Neural progenitor cell (in vitro differentiated cells): ENCODE measurements around the gene KIAA1210. TPM values are rescaled to one million over a fixed set of nuclear protein-coding genes. Genes with fewer than 3 reads are reported as not detected.

Experiments used
- DNase-seq: peaks from one replicate; pipeline ENCODE4 v3.0.0-alpha.2; 2016; ENCODE audit warnings: low spot score
- H2AFZ ChIP-seq: fragments of 200-600 bp; sonication (generic); replicated peaks from 2 replicates; pipeline ENCODE4 v1.6.1; 2016; ENCODE audit warnings: antibody characterized with exemption
- H3F3A ChIP-seq: fragments of 200-600 bp; sonication (generic); 2 replicates; pipeline ENCODE4 v1.6.1; 2016; ENCODE audit warnings: antibody characterized with exemption, low read depth
- H3K27ac ChIP-seq: fragments of 200-600 bp; sonication (generic); 2 replicates; pipeline ENCODE4 v1.5.1; 2016; ENCODE audit warnings: mild to moderate bottlenecking
- H3K27me3 ChIP-seq: fragments of 200-600 bp; sonication (generic); 2 replicates; pipeline ENCODE4 v1.6.1; 2016; ENCODE audit warnings: mild to moderate bottlenecking, moderate library complexity
- H3K36me3 ChIP-seq: fragments of 200-600 bp; sonication (generic); 2 replicates; pipeline ENCODE4 v1.5.1; 2016
- H3K4me1 ChIP-seq: fragments of 200-600 bp; sonication (generic); 2 replicates; pipeline ENCODE4 v1.6.1; 2016; ENCODE audit warnings: mixed run types
- H3K4me2 ChIP-seq: fragments of 200-600 bp; sonication (generic); 2 replicates; pipeline ENCODE4 v1.6.1; 2016
- H3K4me3 ChIP-seq: fragments of 200-600 bp; sonication (generic); 2 replicates; pipeline ENCODE4 v1.5.1; 2016
- H3K79me2 ChIP-seq: fragments of 200-600 bp; sonication (generic); 2 replicates; pipeline ENCODE4 v1.6.1; 2016; ENCODE audit warnings: low read depth
- H3K9ac ChIP-seq: fragments of 200-600 bp; sonication (generic); 2 replicates; pipeline ENCODE4 v1.6.1; 2016
- H3K9me3 ChIP-seq: fragments of 200-600 bp; sonication (generic); 2 replicates; pipeline ENCODE4 v1.5.1; 2016; ENCODE audit warnings: low read depth
- H4K20me1 ChIP-seq: fragments of 200-600 bp; sonication (generic); 2 replicates; pipeline ENCODE4 v1.6.1; 2016; ENCODE audit warnings: low read depth
- H3K27ac Mint-ChIP-seq: 3 replicates; pipeline ENCODE4 v1.8.0; 2021; ENCODE audit warnings: mixed read lengths
- H3K27me3 Mint-ChIP-seq: 2 replicates; pipeline ENCODE4 v1.8.0; 2022; ENCODE audit warnings: low read depth, mild to moderate bottlenecking, inconsistent platforms, moderate library complexity, mixed read lengths; ENCODE audit not compliant: insufficient read depth
- H3K36me3 Mint-ChIP-seq: 3 replicates; pipeline ENCODE4 v1.8.0; 2021; ENCODE audit warnings: mixed read lengths
- H3K4me1 Mint-ChIP-seq: 3 replicates; pipeline ENCODE4 v1.8.0; 2021; ENCODE audit warnings: mixed read lengths
- H3K4me3 Mint-ChIP-seq: 3 replicates; pipeline ENCODE4 v1.8.0; 2021; ENCODE audit warnings: mild to moderate bottlenecking, moderate library complexity, mixed read lengths
- H3K9me3 Mint-ChIP-seq: 3 replicates; pipeline ENCODE4 v1.8.0; 2020; ENCODE audit warnings: mixed read lengths
- CTCF ChIP-seq: fragments of 200-600 bp; sonication (generic); IDR thresholded peaks from 2 replicates; pipeline ENCODE4 v1.5.1; 2017; ENCODE audit warnings: antibody characterized with exemption, mild to moderate bottlenecking
- EZH2 ChIP-seq: fragments of 200-600 bp; sonication (generic); IDR thresholded peaks from 2 replicates; pipeline ENCODE4 v1.6.1; 2017; ENCODE audit warnings: antibody characterized with exemption, mild to moderate bottlenecking, moderate library complexity
- EZH2phosphoT487 ChIP-seq: fragments of 200-600 bp; sonication (generic); IDR thresholded peaks from 2 replicates; pipeline ENCODE4 v1.6.1; 2017; ENCODE audit warnings: antibody characterized with exemption
- total RNA-seq: library from RNA; depleted of rRNA; stranded (reverse); fragments of >200 nt; gene quantifications from 2 replicates; pipeline ENCODE4 v1.2.3, GENCODE V29; 2015; ENCODE audit warnings: low replicate concordance

KIAA1210 gene
- total RNA-seq, 1 donor from 2014 or later, result not detected

GRCh38 chrX:119042996-119043395 is 84.6 kb downstream of the KIAA1210 start:
- no peak for DNase-seq
- Mint-ChIP-seq H3K36me3 (no peaks in the 10 kb centered on the region), H3K9me3 (no peaks in the 10 kb centered on the region), H3K27me3 (peaks cover 6% of the 10 kb centered on the region), H3K27ac (no peak overlapping the region), H3K4me3 (no peak overlapping the region), H3K4me1 (peaks cover 13% of the 10 kb centered on the region)
- H3K4me3 ChIP-seq, result no peak overlapping the region
- no peak overlapping the region for H3K9ac ChIP-seq
- H3K4me1 ChIP-seq, result no peaks in the 10 kb centered on the region
- H3K36me3 ChIP-seq, result no peaks in the 10 kb centered on the region
- H3K27me3 ChIP-seq, result no peaks in the 10 kb centered on the region
- TF ChIP-seq EZH2 (no peak), CTCF (no peak), EZH2phosphoT487 (no peak)
- no peaks in the 10 kb centered on the region for H4K20me1 ChIP-seq
- H3K27ac ChIP-seq, result no peak overlapping the region
- H3K4me2 ChIP-seq, result no peak overlapping the region
- H3F3A ChIP-seq, result no peaks in the 10 kb centered on the region
- no peaks in the 10 kb centered on the region for H3K79me2 ChIP-seq
- no peak overlapping the region for H2AFZ ChIP-seq
- H3K9me3 ChIP-seq, result no peaks in the 10 kb centered on the region

- H3K9me3 Mint-ChIP-seq, result no peaks in the 10 kb centered on the region
- no peaks in the 10 kb centered on the region for H3K9me3 ChIP-seq
- H3K4me3 Mint-ChIP-seq, result no peak overlapping the region
- H3K36me3 ChIP-seq, result no peaks in the 10 kb centered on the region
- peaks cover 6% of the 10 kb centered on the region for H3K27me3 Mint-ChIP-seq
- no peaks in the 10 kb centered on the region for H3K4me1 ChIP-seq
- DNase-seq, result no peak
- H3K27ac ChIP-seq, result no peak overlapping the region
- peaks cover 13% of the 10 kb centered on the region for H3K4me1 Mint-ChIP-seq
- H4K20me1 ChIP-seq, result no peaks in the 10 kb centered on the region
- no peaks in the 10 kb centered on the region for H3K27me3 ChIP-seq
- TF ChIP-seq CTCF (no peak), EZH2phosphoT487 (no peak), EZH2 (no peak)
- no peak overlapping the region for H2AFZ ChIP-seq
- H3K27ac Mint-ChIP-seq, result no peak overlapping the region
- no peak overlapping the region for H3K4me2 ChIP-seq
- H3K79me2 ChIP-seq, result no peaks in the 10 kb centered on the region
- no peaks in the 10 kb centered on the region for H3K36me3 Mint-ChIP-seq
- H3F3A ChIP-seq, result no peaks in the 10 kb centered on the region
- no peak overlapping the region for H3K9ac ChIP-seq
- no peak overlapping the region for H3K4me3 ChIP-seq
Measured at GRCh38 chrX:119042040-119042439, 85.6 kb downstream of the KIAA1210 start.

- no peak overlapping the region for H3K9ac ChIP-seq
- Mint-ChIP-seq H3K4me1 (peaks cover 13% of the 10 kb centered on the region), H3K27me3 (peaks cover 6% of the 10 kb centered on the region), H3K36me3 (no peaks in the 10 kb centered on the region), H3K27ac (no peak overlapping the region), H3K4me3 (no peak overlapping the region), H3K9me3 (no peaks in the 10 kb centered on the region)
- no peaks in the 10 kb centered on the region for H3K36me3 ChIP-seq
- no peak overlapping the region for H2AFZ ChIP-seq
- H3K4me2 ChIP-seq, result no peak overlapping the region
- H4K20me1 ChIP-seq, result no peaks in the 10 kb centered on the region
- H3K79me2 ChIP-seq, result no peaks in the 10 kb centered on the region
- H3K9me3 ChIP-seq, result no peaks in the 10 kb centered on the region
- no peak overlapping the region for H3K27ac ChIP-seq
- no peak overlapping the region for H3K4me3 ChIP-seq
- H3K4me1 ChIP-seq, result no peaks in the 10 kb centered on the region
- H3F3A ChIP-seq, result no peaks in the 10 kb centered on the region
- no peaks in the 10 kb centered on the region for H3K27me3 ChIP-seq
- no peak for DNase-seq
- TF ChIP-seq EZH2 (no peak), CTCF (no peak), EZH2phosphoT487 (no peak)
Measured at GRCh38 chrX:119041175-119041574, 86.4 kb downstream of the KIAA1210 start.

GRCh38 chrX:119040432-119040831 is 87.2 kb downstream of the KIAA1210 start:
- Histone ChIP-seq H3K4me1 (no peaks in the 10 kb centered on the region), H3K4me3 (no peak overlapping the region), H4K20me1 (no peaks in the 10 kb centered on the region), H3K27me3 (no peaks in the 10 kb centered on the region), H3K79me2 (no peaks in the 10 kb centered on the region), H3K9ac (no peak overlapping the region), H3K9me3 (no peaks in the 10 kb centered on the region), H2AFZ (no peak overlapping the region), H3K4me2 (no peak overlapping the region), H3F3A (no peaks in the 10 kb centered on the region), H3K27ac (no peak overlapping the region), H3K36me3 (no peaks in the 10 kb centered on the region)
- DNase-seq, result no peak
- no peak overlapping the region for H3K4me3 Mint-ChIP-seq
- H3K4me1 Mint-ChIP-seq, result peaks cover 13% of the 10 kb centered on the region
- no peaks in the 10 kb centered on the region for H3K36me3 Mint-ChIP-seq
- peaks cover 2% of the 10 kb centered on the region for H3K9me3 Mint-ChIP-seq
- TF ChIP-seq CTCF (no peak), EZH2 (no peak), EZH2phosphoT487 (no peak)
- H3K27ac Mint-ChIP-seq, result no peak overlapping the region
- peaks cover 6% of the 10 kb centered on the region for H3K27me3 Mint-ChIP-seq
